ENCODE measurements around the gene C1orf35.

DNA sequence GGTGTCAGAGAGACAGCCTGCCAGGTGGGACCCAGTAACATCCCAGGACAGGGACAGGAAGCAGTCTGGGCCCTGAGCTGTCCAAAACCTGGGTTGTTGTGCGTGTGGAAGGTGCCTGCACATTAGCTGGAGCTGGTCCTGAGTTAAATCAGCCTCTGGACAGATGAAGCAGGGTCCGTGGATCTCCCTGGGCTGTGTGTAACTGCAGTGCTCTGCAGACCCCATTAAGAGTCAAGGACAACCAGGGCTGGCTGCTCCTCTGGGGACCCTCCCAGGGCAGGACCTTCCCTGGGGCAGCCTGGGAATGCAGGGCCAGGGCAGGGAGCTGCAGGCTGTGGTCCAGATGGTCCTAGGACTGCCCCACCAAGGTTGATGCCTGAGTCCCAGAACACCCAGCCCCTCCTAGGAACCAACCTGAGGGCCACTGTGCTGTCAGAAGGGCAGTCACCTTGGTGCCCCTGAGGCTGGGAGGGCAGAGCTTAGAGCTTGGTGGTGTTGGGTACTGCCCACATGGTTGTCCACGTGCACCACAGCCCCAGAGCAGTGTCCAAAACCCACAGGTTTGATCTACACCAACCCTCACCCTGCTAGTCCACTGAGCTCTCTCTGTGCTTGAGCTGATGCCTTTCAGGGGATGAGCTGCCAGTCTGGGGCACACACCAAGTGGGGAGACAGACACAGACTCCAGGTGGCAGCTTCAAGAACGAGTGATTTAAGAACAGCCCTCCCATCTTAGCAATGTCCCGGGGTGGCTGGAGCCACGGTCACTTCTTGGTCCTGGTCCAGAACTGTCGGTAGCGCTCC is 3.1 kb upstream of the C1orf35 start:
- TF ChIP-seq, protein P1, sequence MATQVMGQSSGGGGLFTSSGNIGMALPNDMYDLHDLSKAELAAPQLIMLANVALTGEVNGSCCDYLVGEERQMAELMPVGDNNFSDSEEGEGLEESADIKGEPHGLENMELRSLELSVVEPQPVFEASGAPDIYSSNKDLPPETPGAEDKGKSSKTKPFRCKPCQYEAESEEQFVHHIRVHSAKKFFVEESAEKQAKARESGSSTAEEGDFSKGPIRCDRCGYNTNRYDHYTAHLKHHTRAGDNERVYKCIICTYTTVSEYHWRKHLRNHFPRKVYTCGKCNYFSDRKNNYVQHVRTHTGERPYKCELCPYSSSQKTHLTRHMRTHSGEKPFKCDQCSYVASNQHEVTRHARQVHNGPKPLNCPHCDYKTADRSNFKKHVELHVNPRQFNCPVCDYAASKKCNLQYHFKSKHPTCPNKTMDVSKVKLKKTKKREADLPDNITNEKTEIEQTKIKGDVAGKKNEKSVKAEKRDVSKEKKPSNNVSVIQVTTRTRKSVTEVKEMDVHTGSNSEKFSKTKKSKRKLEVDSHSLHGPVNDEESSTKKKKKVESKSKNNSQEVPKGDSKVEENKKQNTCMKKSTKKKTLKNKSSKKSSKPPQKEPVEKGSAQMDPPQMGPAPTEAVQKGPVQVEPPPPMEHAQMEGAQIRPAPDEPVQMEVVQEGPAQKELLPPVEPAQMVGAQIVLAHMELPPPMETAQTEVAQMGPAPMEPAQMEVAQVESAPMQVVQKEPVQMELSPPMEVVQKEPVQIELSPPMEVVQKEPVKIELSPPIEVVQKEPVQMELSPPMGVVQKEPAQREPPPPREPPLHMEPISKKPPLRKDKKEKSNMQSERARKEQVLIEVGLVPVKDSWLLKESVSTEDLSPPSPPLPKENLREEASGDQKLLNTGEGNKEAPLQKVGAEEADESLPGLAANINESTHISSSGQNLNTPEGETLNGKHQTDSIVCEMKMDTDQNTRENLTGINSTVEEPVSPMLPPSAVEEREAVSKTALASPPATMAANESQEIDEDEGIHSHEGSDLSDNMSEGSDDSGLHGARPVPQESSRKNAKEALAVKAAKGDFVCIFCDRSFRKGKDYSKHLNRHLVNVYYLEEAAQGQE (IDR thresholded peaks at IDR 0.05; ENCODE audit: insufficient replicate concordance, low read depth), result no peak
- TF ChIP-seq, protein P2, sequence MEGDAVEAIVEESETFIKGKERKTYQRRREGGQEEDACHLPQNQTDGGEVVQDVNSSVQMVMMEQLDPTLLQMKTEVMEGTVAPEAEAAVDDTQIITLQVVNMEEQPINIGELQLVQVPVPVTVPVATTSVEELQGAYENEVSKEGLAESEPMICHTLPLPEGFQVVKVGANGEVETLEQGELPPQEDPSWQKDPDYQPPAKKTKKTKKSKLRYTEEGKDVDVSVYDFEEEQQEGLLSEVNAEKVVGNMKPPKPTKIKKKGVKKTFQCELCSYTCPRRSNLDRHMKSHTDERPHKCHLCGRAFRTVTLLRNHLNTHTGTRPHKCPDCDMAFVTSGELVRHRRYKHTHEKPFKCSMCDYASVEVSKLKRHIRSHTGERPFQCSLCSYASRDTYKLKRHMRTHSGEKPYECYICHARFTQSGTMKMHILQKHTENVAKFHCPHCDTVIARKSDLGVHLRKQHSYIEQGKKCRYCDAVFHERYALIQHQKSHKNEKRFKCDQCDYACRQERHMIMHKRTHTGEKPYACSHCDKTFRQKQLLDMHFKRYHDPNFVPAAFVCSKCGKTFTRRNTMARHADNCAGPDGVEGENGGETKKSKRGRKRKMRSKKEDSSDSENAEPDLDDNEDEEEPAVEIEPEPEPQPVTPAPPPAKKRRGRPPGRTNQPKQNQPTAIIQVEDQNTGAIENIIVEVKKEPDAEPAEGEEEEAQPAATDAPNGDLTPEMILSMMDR (IDR thresholded peaks at IDR 0.05; ENCODE audit: insufficient read depth, low read length), result no peak
- TF ChIP-seq POLR2AphosphoS5 (IDR thresholded peaks at IDR 0.05; ENCODE audit: low read depth) (no peak), GABPA (IDR thresholded peaks at IDR 0.05; ENCODE audit: low read depth) (no peak), SPI1 (IDR thresholded peaks at IDR 0.05; ENCODE audit: borderline replicate concordance, low read depth) (no peak)
